Midbrain (tissue), 1 donor: ENCODE results near the gene TNKS2.
A peak's percentile ranks its signal among the peaks of the same experiment; 100 is the strongest.

ENCODE experiments used
- DNase-seq: peaks from one replicate; lab custom pipeline; 2025; lab: John Stamatoyannopoulos, UW

Gene TNKS2

DNA sequence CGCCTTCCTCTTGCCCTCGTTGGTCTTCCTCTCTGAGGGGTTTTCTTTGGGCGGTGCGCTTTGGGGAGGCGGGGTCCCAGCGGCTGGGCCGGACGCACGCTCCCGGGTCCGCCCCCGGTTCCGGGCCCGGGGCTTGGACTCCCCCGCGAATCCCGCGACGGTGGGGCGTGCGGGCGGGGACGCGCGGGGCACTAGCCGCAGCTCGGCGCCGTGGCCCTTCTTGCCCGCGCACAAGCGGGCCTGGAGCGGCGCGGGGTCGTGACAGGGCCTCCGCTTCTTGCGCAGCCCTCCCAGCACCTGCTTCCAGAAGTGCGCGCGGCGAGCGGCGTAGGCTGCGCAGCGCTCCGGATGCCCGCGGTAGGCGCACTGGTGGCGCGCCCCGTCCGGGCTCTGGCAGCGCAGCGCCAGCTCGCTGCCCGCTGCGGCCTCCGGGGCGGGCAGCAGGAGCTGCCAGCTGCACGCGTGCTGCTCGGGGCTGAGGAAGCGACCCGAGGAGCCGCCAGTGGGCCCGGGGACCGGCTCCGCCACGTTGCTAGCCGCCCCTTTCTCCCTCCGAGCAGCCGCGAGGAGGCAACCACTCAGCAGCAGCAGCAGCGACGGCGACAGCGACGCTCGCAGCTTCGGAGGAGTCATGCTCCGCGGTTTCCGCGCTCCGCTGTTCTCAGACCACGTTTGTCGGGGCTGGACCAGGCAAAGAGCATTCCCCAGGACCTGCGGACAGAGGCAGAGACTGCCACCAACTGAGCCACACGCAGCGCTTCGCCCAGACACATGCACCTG is 110.3 kb downstream of the TNKS2 start:
- peak; percentile 78 for DNase-seq

DNA sequence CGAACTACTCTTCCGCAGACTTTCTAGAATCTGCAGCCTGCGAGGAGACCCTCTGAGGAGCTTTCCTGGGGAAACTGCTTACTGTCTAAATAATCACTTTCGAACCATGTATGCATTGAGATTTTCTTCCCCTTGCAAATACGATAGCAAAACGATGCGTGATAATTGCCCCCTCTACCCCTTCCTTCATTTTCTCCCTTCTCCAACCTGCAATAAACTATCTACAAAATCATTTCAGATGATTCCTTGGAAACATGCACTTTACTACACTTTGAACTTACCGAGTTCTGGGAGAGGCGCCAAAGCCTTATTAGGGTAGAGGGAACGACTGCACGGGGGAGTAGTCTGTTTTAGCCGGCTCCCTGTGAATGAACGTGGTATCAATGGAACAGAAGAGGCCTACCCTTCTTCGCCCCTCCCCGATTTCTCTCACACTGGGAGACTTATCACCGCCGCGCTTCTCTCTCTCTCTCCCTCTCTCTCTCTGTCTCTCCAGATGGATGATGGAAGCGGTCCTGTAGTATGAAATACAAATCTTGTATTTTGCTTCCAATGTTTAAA is 111.0 kb downstream of the TNKS2 start, which contains the start of gene FGFBP3:
FGFBP3 (minus strand) TSS at position 370 of the 561 bp plus-strand sequence. CDS start 517 bp downstream, outside the sequence.
- DNase-seq: peak; percentile 34

DNA sequence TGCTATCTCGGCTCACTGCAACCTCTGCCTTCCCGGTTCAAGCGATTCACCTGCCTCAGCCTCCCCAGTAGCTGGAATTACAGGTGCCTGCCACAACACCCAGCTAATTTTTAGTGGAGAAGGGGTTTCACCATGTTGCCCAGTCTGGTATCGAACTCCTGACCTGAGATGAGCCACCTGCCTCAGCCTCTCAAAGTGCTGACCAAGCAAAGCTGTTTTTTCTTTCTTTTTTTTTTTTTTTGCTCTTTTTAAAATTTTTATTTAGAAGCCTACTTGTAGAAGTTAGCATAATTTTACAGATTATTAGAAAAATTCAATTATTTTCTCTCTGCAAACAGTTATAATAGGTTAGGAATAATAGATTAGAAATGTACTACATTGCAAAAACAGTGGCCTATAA is 112.2 kb downstream of the TNKS2 start:
- DNase-seq: no peak
